ENCODE data around the gene OR2A14. TPM values are rescaled to one million over a fixed set of nuclear protein-coding genes. Genes with fewer than 3 reads are reported as not detected.
A peak's percentile ranks its signal among the peaks of the same experiment; 100 is the strongest.
"Not testable (repeated sequence)": the region's sequence is repeated elsewhere in the genome, so short reads cannot be mapped to it uniquely, and the experiment has no call there.

OR2A14 gene
- total RNA-seq, 4 donors from 2014 or later, result not detected

GRCh38 chr7:144174613-144175012 is 51.6 kb downstream of the OR2A14 start:
- Histone ChIP-seq H3K27me3 (no peaks in the 10 kb centered on the region), H3K36me3 (no peaks in the 10 kb centered on the region), H3K27ac (no peak overlapping the region), H3K4me3 (no peak overlapping the region), H3K4me1 (no peaks in the 10 kb centered on the region), H3K9me3 (peaks cover 0 to 4% (median 0%) of the 10 kb centered on the region in 3 donors)
- intact Hi-C loops (cut with DNase I), result no loop called here
- WGBS, 2 donors, result 90 to 95% methylated on average over 4 to 5 of the region's 5 CpGs
- no peak for DNase-seq
- TF ChIP-seq, protein P1, sequence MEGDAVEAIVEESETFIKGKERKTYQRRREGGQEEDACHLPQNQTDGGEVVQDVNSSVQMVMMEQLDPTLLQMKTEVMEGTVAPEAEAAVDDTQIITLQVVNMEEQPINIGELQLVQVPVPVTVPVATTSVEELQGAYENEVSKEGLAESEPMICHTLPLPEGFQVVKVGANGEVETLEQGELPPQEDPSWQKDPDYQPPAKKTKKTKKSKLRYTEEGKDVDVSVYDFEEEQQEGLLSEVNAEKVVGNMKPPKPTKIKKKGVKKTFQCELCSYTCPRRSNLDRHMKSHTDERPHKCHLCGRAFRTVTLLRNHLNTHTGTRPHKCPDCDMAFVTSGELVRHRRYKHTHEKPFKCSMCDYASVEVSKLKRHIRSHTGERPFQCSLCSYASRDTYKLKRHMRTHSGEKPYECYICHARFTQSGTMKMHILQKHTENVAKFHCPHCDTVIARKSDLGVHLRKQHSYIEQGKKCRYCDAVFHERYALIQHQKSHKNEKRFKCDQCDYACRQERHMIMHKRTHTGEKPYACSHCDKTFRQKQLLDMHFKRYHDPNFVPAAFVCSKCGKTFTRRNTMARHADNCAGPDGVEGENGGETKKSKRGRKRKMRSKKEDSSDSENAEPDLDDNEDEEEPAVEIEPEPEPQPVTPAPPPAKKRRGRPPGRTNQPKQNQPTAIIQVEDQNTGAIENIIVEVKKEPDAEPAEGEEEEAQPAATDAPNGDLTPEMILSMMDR (IDR thresholded peaks at IDR 0.05), result no peak
- no peak for TF ChIP-seq POLR2A (IDR thresholded peaks at IDR 0.05)

DNA sequence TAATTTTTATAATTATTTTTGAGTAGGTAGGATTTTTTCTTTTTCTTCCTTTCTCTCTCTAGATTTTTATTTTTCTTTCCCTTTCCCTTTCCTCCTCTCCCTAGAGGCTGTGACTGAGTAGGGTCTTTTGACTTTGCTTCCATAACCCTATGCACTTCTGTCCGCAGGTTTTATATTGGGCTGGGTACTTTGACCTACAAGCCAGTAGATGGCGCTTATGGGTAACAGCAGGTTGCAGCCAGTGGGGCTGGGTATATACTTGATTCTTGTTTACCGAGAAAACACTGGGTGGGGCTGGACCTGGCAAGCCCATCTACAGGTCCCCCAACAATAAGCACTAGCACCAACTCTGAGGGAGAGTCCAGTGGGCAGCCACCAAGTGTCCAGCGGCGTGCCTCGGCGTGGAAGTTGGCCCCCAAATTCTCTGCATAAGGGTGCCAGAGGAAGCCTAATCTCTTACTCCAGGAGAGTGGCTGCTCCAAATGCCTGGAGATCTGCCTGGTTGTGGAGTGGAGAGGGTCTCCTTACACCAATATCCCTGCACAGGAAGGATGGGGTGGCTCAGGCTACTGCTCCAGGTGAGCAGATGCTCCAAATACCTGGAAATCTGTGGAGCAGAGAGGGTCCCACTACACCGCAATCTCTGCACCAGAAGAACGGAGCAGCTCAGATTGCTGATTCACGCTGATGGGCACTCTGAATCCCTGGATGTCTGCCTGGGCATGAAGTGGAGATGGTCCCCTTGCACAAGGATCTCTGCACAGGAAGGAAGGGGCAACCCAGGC is 55.6 kb downstream of the OR2A14 start:
- DNase-seq; intact Hi-C loops (cut with DNase I): not testable (repeated sequence)
- 0% methylated on average over 1 of the region's 10 CpGs; no CpG with 5 or more reads in 1 of the 2 donors for WGBS, 2 donors

DNA sequence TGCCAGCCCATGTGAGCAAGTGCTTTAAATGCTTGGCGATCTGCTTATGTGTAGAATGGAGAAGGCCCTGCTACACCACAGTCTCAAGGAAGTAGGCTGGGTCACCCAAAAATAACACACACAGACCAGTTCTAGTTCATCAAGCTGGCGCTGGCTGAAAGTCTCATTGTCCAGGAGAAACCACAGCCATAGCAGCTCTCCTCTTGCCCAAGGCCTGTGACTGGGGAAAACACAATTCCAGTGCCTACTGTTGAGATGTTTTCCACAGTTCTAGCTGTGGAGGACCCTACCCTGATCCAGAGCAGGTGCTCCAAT is 56.1 kb downstream of the OR2A14 start:
- H3K27ac ChIP-seq; DNase-seq; H3K4me3 ChIP-seq; H3K4me1 ChIP-seq; H3K36me3 ChIP-seq; H3K27me3 ChIP-seq; H3K9me3 ChIP-seq; intact Hi-C loops (cut with DNase I): not testable (repeated sequence)
- no CpG with 5 or more reads among the region's 2 CpGs for WGBS, 2 donors

More for the DNA sequence above, 55.6 kb downstream of the OR2A14 start:
- H3K27me3 ChIP-seq, H3K36me3 ChIP-seq, H3K4me1 ChIP-seq, H3K4me3 ChIP-seq, H3K9me3 ChIP-seq, H3K27ac ChIP-seq: not testable (repeated sequence)
- TF ChIP-seq, protein P1 (IDR thresholded peaks at IDR 0.05), result peak in 5 of 6 experiments; percentile 25 to 69 (median 40)

Small RNA genes lying within 50 kb of the gene (small RNA-seq; reads per million reads assigned to genes)
- gene OR2A41P, result 0 reads per million in 4 donors

Other genes starting within 250 kb of the OR2A14 start
- 10 to 100 TPM in 2 of 4 donors, 1 to 10 TPM in 2; 8.1 to 25.4 (median 13.2) TPM for gene TCAF1, start 221.0 kb upstream of the OR2A14 start, total RNA-seq
- not detected for gene OR2F2, start 187.9 kb upstream of the OR2A14 start, total RNA-seq
- not detected for gene OR2F1, start 168.3 kb upstream of the OR2A14 start, total RNA-seq
- not detected for gene OR6B1, start 122.9 kb upstream of the OR2A14 start, total RNA-seq
- gene OR2A5, start 74.2 kb upstream of the OR2A14 start, total RNA-seq, result not detected
- not detected for gene OR2A25, start 53.4 kb upstream of the OR2A14 start, total RNA-seq
- gene OR2A12, start 36.9 kb upstream of the OR2A14 start, total RNA-seq, result not detected
- gene OR2A2, start 13.6 kb upstream of the OR2A14 start, total RNA-seq, result not detected
- gene CTAGE4, start 60.3 kb downstream of the OR2A14 start, total RNA-seq, result 1 to 10 TPM; 1.5 to 8.6 (median 3.9) TPM
- gene ARHGEF35, start 72.7 kb downstream of the OR2A14 start, total RNA-seq, result 10 to 100 TPM; 14.5 to 19.8 (median 15.7) TPM
- under 1 TPM in 1 of 4 donors, not detected in 3; under 0.01 TPM for gene OR2A42, start 116.4 kb downstream of the OR2A14 start, total RNA-seq
- gene OR2A7, start 141.6 kb downstream of the OR2A14 start, total RNA-seq, result 10 to 100 TPM in 1 of 4 donors, 1 to 10 TPM in 3; 1.9 to 12.6 (median 6.6) TPM
- 1 to 10 TPM in 3 of 4 donors, under 1 TPM in 1; 0.23 to 4.5 (median 3.4) TPM for gene CTAGE8, start 146.1 kb downstream of the OR2A14 start, total RNA-seq
- not detected for gene OR2A1, start 189.2 kb downstream of the OR2A14 start, total RNA-seq
- 10 to 100 TPM; 29.2 to 59.3 (median 39.1) TPM for gene ARHGEF5, start 232.2 kb downstream of the OR2A14 start, total RNA-seq